K562 (cell line): ENCODE data around the gene KIF1A. TPM values are rescaled to one million over a fixed set of nuclear protein-coding genes. Genes with fewer than 3 reads are reported as not detected.
"Not testable (repeated sequence)": the region's sequence is repeated elsewhere in the genome, so short reads cannot be mapped to it uniquely, and the experiment has no call there.

Source experiments
- ATAC-seq: fragments of 200-7000 bp; cut with Tn5 transposase; 3 replicates; pipeline ENCODE4 v1.9.1; 2020; ENCODE audit warnings: moderate library complexity
- BruUV-seq: library from RNA; stranded (reverse); fragments of 400-500 nt; replicated peaks from 2 replicates; lab custom pipeline; 2021; lab: Mats Ljungman, UMichigan
- CTCF ChIA-PET: fragments of 300-600 bp; formaldehyde crosslinking; extraction: SDS; loops from one replicate; lab custom pipeline; 2021; ENCODE audit warnings: low intra/inter-chr PET ratio; lab: Yijun Ruan, JAX
- POLR2A ChIA-PET: fragments of 300-600, 350-650 bp; sonication (Branson Sonifier 250); formaldehyde crosslinking; extraction: SDS; loops from one replicate; lab custom pipeline; 2021; ENCODE audit warnings: antibody characterized with exemption, inconsistent platforms; lab: Yijun Ruan, JAX
- DNase-seq, 4 experiments: peaks; one replicate each; pipeline versions ENCODE4 v3.0.0 to v3.0.0-alpha.2; 2011 to 2018; ENCODE audit warnings: low spot score in 3 of 4, mixed read lengths in 3 of 4; ENCODE audit errors: extremely low read depth in 1 of 4
- FAIRE-seq: peaks from 2 replicates; lab custom pipeline; 2011; peaks lifted over from hg19 to GRCh38; lab: Jason Lieb, UNC
- H2AFZ ChIP-seq: 2 replicates; pipeline ENCODE4 v1.6.0; 2011; ENCODE audit warnings: low read depth, low read length, control low read depth, inconsistent platforms
- H3K27ac ChIP-seq: fragments of 200-600 bp; 3 replicates; pipeline ENCODE4 v1.8.0; 2011; ENCODE audit warnings: low read depth, mild to moderate bottlenecking, control low read depth, inconsistent platforms, low read length, moderate library complexity, mixed read lengths; ENCODE audit errors: extremely low read depth
- H3K27me3 ChIP-seq, 2 experiments: fragments of 300-600 bp in 1 of 2; 2 replicates in 1 of 2; 3 replicates in 1 of 2; pipeline versions ENCODE4 v1.6.0 to v1.8.0; 2011; ENCODE audit warnings: inconsistent platforms in 2 of 2, low read length in 2 of 2, mild to moderate bottlenecking in 1 of 2, mixed read lengths in 1 of 2, moderate library complexity in 1 of 2; ENCODE audit not compliant: control insufficient read depth in 2 of 2, insufficient read depth in 2 of 2
- H3K36me3 ChIP-seq: fragments of 300-600 bp; 3 replicates; pipeline ENCODE4 v1.8.0; 2011; ENCODE audit warnings: mild to moderate bottlenecking, low read length, inconsistent platforms; ENCODE audit not compliant: control insufficient read depth, insufficient read depth
- H3K4me1 ChIP-seq, 2 experiments: fragments of 200-600 bp in 1 of 2; replicated peaks in 1 of 2; 2 replicates in 1 of 2; 3 replicates in 1 of 2; pipeline versions ENCODE4 v1.5.1 to v1.8.0; 2011; ENCODE audit warnings: inconsistent platforms in 2 of 2, low read length in 2 of 2, mild to moderate bottlenecking in 1 of 2, mixed read lengths in 1 of 2, moderate library complexity in 1 of 2; ENCODE audit not compliant: control insufficient read depth in 2 of 2, insufficient read depth in 2 of 2
- H3K4me2 ChIP-seq: 2 replicates; pipeline ENCODE4 v1.6.1; 2011; ENCODE audit warnings: low read length, control low read depth, inconsistent platforms, mixed read lengths; ENCODE audit not compliant: insufficient read depth
- H3K4me3 ChIP-seq: fragments of 200-600 bp; sonication (generic), shearing (Covaris generic); 2 replicates; pipeline ENCODE4 v1.5.1; 2016; ENCODE audit warnings: control low read depth, inconsistent platforms
- H3K79me2 ChIP-seq: fragments of 200-600 bp; 3 replicates; pipeline ENCODE4 v1.8.0; 2011; ENCODE audit warnings: low read length, inconsistent platforms; ENCODE audit not compliant: control insufficient read depth, insufficient read depth
- H3K9ac ChIP-seq, 2 experiments: 2 replicates each; pipeline versions ENCODE4 v1.6.0 to v1.6.1; 2011; ENCODE audit warnings: low read depth in 2 of 2, low read length in 2 of 2, control low read depth in 1 of 2, inconsistent platforms in 1 of 2, mild to moderate bottlenecking in 1 of 2, mixed read lengths in 1 of 2; ENCODE audit not compliant: insufficient read depth in 1 of 2
- H3K9me1 ChIP-seq: one replicate; pipeline ENCODE4 v1.6.0; 2011; ENCODE audit warnings: inconsistent platforms, mild to moderate bottlenecking, low read length, moderate library complexity; ENCODE audit not compliant: control insufficient read depth, insufficient read depth
- H3K9me3 ChIP-seq: replicated peaks from 2 replicates; pipeline ENCODE4 v1.5.1; 2011; ENCODE audit warnings: low read depth, low read length, inconsistent platforms; ENCODE audit not compliant: control insufficient read depth, insufficient read depth
- H4K20me1 ChIP-seq: replicated peaks from 2 replicates; pipeline ENCODE4 v1.6.1; 2011; ENCODE audit warnings: low read length, inconsistent platforms, mixed read lengths; ENCODE audit not compliant: control insufficient read depth, insufficient read depth
- CBFA2T2 ChIP-seq: fragments of 450-650 bp; conservative IDR thresholded peaks from 2 replicates; pipeline ENCODE4 v1.6.1; 2017; ENCODE audit warnings: mild to moderate bottlenecking
- SAFB ChIP-seq: fragments of 200-400 bp; formaldehyde crosslinking; IDR thresholded peaks from 2 replicates; pipeline ENCODE4 v1.6.1; 2017; ENCODE audit warnings: low read depth, low read length, borderline replicate concordance
- WGBS: fragments of 100-300 bp; shearing (Covaris generic); methylation state at CpG from one replicate; pipeline ENCODE4 v1.1.6; 2016; ENCODE audit warnings: low coverage, mixed read lengths; ENCODE audit not compliant: insufficient coverage; ENCODE audit errors: missing lambda C conversion rate; 5-methylcytosine and 5-hydroxymethylcytosine counted together
- in situ Hi-C: fragments of 300-500 bp; cut with MboI; formaldehyde crosslinking; loops from 4 replicates; pipeline ENCODE4 v1.15.0; 2018; ENCODE audit warnings: inconsistent platforms, mixed read lengths
- intact Hi-C: fragments of 100-400 bp; cut with micrococcal nuclease; formaldehyde crosslinking; loops from 2 replicates; pipeline ENCODE4 v1.14.2; 2022
- polyA plus RNA-seq, 8 experiments: library from polyadenylated mRNA; depleted of rRNA in 4 of 8; stranded (reverse) in 5 of 8; unstranded in 3 of 8; fragments of >200 nt; fragmentation: Nextera tagmentation in 2 of 8; fragmentation: Illumina TruSeq in 1 of 8; extraction: Ambion mirVana in 2 of 8; extraction: Trizol in 1 of 8; gene quantifications; 2 replicates each; pipeline versions ENCODE4 v1.2.1 to v1.2.3, GENCODE V29; 2011 to 2014; ENCODE audit warnings: inconsistent platforms in 1 of 8, missing spikeins in 1 of 8
- total RNA-seq, 7 experiments: library from RNA; depleted of rRNA in 6 of 7; stranded (reverse); fragments of >200 nt in 6 of 7; fragmentation: Illumina TruSeq in 2 of 7; extraction: Trizol in 2 of 7; gene quantifications; 2 replicates each; pipeline versions ENCODE4 v1.2.1 to v1.2.3, GENCODE V29; 2011 to 2021; ENCODE audit warnings: low replicate concordance in 1 of 7

Gene KIF1A
- total and polyA plus RNA-seq, 9 of the 15 experiments (the other 6 are each of a cell fraction or from before 2014, with no cell fraction given), result 0.07 to 1.4 (median 0.45) TPM; not detected in 2

- H3K79me2 ChIP-seq, result no peaks in the 10 kb centered on the region
- intact Hi-C loops, result no loop called here
- no TSS peak for BruUV-seq
- peaks cover 0 to 18% of the 10 kb centered on the region in 2 experiments; a peak in 3 of 5 replicates for H3K27me3 ChIP-seq
- ATAC-seq (no peak), FAIRE-seq (no peak), DNase-seq (no peak)
- no peaks in the 10 kb centered on the region for H4K20me1 ChIP-seq
- H2AFZ ChIP-seq, result no peak overlapping the region
- peaks cover 0 to 16% of the 10 kb centered on the region in 2 experiments; a peak in 1 of 5 replicates for H3K4me1 ChIP-seq
- WGBS, result 34% methylated on average over 30 of the region's 39 CpGs
- no peak overlapping the region for H3K9ac ChIP-seq
- in situ Hi-C loops, result no loop called here
- no peaks in the 10 kb centered on the region for H3K9me1 ChIP-seq
- H3K36me3 ChIP-seq, result no peaks in the 10 kb centered on the region
- ChIA-PET POLR2A (interaction anchor here (0.7 kb wide), 1 partner anchor 12 kb away, joined by 3 read pairs; no protein-coding TSS in a partner anchor), CTCF (no interaction called here)
- H3K4me3 ChIP-seq, result no peak overlapping the region
- H3K27ac ChIP-seq, result no peak overlapping the region
- no peaks in the 10 kb centered on the region for H3K9me3 ChIP-seq
- no peak for TF ChIP-seq CBFA2T2
- TF ChIP-seq SAFB, result peak; percentile 24; the same call in 1 of the 2 replicates
- H3K4me2 ChIP-seq, result no peak overlapping the region
Observed at GRCh38 chr2:240780023-240780700, 39.9 kb downstream of the KIF1A start.

DNA sequence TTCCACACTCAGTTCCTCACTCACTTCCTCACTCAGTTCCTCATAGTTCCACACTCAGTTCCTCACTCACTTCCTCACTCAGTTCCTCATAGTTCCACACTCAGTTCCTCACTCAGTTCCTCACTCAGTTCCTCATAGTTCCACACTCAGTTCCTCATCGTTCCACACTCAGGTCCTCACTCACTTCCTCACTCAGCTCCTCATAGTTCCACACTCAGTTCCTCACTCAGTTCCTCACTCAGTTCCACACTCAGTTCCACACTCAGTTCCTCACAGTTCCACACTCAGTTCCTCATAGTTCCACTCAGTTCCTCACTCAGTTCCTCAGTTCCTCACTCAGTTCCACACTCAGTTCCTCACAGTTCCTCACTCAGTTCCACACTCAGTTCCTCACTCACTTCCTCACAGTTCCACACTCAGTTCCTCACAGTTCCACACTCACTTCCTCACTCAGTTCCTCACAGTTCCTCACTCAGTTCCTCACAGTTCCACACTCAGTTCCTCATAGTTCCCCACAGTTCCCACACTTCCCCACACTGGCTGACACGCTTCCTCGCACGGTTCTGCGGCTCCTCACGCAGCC lies 40.7 kb downstream of the KIF1A start:
- H3K27me3 ChIP-seq, result peaks cover 0 to 18% of the 10 kb centered on the region in 2 experiments; a peak in 3 of 5 replicates
- H2AFZ ChIP-seq, H3K4me3 ChIP-seq, in situ Hi-C loops, FAIRE-seq, H3K9me1 ChIP-seq, BruUV-seq, ATAC-seq, CTCF ChIA-PET, intact Hi-C loops, DNase-seq, H3K9me3 ChIP-seq, H4K20me1 ChIP-seq, H3K4me2 ChIP-seq, H3K36me3 ChIP-seq, H3K27ac ChIP-seq, H3K9ac ChIP-seq, H3K79me2 ChIP-seq: not testable (repeated sequence)
- peaks cover 0 to 16% of the 10 kb centered on the region in 2 experiments; a peak in 1 of 5 replicates for H3K4me1 ChIP-seq
- POLR2A ChIA-PET, result interaction anchor here (0.5 to 0.7 kb wide), 2 partner anchors 11 to 21 kb away, joined by 3 read pairs; no protein-coding TSS in a partner anchor
- 34% methylated on average over 6 of the region's 6 CpGs for WGBS
